IPS-15b (cell line): ENCODE data around the gene MESP2.

Experiments
- H3K27me3 ChIP-seq: one replicate; pipeline ENCODE4 v1.6.1; 2013; ENCODE audit warnings: low read length; ENCODE audit not compliant: control insufficient read depth, insufficient read depth
- H3K36me3 ChIP-seq: one replicate; pipeline ENCODE4 v1.6.1; 2013; ENCODE audit warnings: low read length; ENCODE audit not compliant: control insufficient read depth, insufficient read depth
- H3K4me1 ChIP-seq: one replicate; pipeline ENCODE4 v1.6.1; 2013; ENCODE audit warnings: mild to moderate bottlenecking, low read length; ENCODE audit not compliant: control insufficient read depth, insufficient read depth
- H3K4me3 ChIP-seq: one replicate; pipeline ENCODE4 v1.5.1; 2013; ENCODE audit warnings: low read depth, low read length
- H3K9ac ChIP-seq: one replicate; pipeline ENCODE4 v1.6.1; 2013; ENCODE audit warnings: low read depth, mild to moderate bottlenecking, low read length
- H3K9me3 ChIP-seq: one replicate; pipeline ENCODE4 v1.6.1; 2013; ENCODE audit warnings: mild to moderate bottlenecking, low read length; ENCODE audit not compliant: control insufficient read depth, insufficient read depth

Gene MESP2

DNA sequence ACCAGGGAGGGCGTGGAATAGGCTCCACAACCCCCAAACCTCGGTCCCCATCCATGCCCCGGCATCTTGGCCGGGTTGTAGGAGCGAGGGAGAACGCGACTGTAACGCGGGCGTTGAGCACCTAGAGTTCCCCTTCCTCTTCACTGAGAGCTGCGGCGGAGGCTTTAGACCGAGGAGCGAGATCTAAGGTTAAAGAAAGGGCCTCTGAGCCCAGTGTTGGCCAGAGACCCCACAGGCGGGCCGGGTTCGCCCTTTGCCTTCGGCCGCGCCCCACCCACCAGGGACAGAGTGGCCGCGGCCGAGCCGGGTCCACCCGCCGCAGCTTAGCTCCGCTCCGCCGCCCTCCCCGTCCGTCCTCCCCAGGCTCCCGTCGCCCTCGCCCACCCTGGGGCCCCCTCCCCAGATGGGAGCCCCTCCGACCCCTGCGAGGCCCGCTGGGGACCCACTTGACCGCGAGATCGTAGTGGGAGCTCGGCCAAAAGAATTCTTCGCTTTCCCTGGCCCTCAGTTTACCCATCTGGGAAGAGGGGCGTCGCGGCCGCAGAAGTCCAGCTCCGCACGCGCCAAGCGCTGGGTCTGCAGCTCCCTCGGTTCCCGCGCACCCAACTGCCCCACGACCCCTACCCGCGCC is 38.1 kb downstream of the MESP2 start:
- peaks cover 34% of the 10 kb centered on the region for H3K27me3 ChIP-seq
- no peak overlapping the region for H3K9ac ChIP-seq
- no peaks in the 10 kb centered on the region for H3K4me1 ChIP-seq
- peaks cover 4% of the 10 kb centered on the region for H3K9me3 ChIP-seq
- H3K36me3 ChIP-seq = no peaks in the 10 kb centered on the region
- peak overlapping the region; percentile 45 for H3K4me3 ChIP-seq

DNA sequence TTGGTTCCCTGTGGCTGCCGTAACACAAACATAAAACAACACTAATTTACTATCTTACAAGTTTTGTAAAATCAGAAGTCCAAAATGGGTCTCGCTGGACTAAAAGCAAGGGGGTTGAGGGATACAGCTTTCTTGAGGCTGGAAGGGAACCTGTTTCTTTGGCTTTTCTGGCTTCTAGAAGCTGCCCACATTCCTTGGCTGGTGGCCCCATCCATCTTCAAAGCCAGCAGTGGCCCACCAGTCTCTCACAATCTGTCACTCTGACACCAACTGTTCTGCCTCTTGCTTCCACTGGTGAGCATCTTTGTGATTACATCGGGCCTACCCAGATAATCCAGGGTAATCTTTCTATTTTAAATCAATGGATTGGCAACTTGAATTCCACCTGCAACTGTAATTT is 39.6 kb downstream of the MESP2 start:
- Histone ChIP-seq H3K27me3 (peaks cover 34% of the 10 kb centered on the region), H3K4me3 (no peak overlapping the region), H3K36me3 (no peaks in the 10 kb centered on the region), H3K4me1 (no peaks in the 10 kb centered on the region), H3K9me3 (peaks cover 4% of the 10 kb centered on the region), H3K9ac (no peak overlapping the region)

DNA sequence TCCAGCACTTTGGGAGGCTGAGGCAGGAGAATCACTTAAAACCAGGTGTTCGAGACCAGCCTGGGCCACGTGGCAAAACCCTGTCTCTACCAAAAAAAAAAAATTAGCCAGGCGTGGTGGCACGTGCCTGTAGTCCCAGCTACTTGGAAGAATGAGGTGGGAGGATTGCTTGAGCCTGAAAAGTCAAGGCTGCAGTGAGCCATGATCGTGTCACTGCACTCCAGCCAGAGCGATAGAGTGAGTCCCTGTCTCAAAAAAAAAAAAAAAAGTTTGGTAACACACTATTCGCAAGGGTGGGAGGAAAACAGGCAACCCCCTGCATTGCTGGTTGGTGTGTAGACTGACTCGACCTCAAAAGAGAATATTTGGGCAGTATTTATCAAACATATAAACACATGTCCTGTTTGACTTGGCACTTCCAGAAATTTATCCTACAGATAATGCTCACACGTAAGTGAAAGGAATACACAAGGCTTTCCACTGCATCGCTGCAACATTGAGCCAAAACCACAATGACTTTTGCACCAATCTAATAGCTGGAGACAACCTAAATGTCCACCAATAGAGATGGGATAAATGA is 41.7 kb downstream of the MESP2 start:
- Histone ChIP-seq H3K9me3 (peaks cover 4% of the 10 kb centered on the region), H3K9ac (no peak overlapping the region), H3K27me3 (peaks cover 34% of the 10 kb centered on the region), H3K36me3 (no peaks in the 10 kb centered on the region), H3K4me3 (no peak overlapping the region), H3K4me1 (no peaks in the 10 kb centered on the region)

DNA sequence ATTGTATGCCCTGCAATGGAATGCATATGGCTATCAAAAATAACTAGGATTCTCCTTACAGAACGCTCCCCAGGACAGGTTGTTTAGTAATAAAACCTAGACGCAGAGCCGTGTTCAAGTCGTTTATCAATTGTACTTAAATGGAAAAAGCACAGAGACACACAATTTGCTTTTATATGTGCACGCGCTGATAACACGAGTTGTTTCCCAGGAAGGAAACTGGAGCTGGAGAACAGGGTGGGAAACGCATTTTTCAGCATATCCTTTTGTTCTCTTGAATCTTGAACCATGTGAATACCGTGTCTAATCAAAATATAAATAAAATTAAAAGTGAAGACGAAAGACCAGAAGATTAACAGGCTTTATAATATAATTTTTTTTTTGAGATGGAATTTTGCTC is 42.2 kb downstream of the MESP2 start:
- Histone ChIP-seq H3K9me3 (peaks cover 4% of the 10 kb centered on the region), H3K36me3 (no peaks in the 10 kb centered on the region), H3K9ac (no peak overlapping the region), H3K4me3 (no peak overlapping the region), H3K4me1 (no peaks in the 10 kb centered on the region), H3K27me3 (peaks cover 29% of the 10 kb centered on the region)

DNA sequence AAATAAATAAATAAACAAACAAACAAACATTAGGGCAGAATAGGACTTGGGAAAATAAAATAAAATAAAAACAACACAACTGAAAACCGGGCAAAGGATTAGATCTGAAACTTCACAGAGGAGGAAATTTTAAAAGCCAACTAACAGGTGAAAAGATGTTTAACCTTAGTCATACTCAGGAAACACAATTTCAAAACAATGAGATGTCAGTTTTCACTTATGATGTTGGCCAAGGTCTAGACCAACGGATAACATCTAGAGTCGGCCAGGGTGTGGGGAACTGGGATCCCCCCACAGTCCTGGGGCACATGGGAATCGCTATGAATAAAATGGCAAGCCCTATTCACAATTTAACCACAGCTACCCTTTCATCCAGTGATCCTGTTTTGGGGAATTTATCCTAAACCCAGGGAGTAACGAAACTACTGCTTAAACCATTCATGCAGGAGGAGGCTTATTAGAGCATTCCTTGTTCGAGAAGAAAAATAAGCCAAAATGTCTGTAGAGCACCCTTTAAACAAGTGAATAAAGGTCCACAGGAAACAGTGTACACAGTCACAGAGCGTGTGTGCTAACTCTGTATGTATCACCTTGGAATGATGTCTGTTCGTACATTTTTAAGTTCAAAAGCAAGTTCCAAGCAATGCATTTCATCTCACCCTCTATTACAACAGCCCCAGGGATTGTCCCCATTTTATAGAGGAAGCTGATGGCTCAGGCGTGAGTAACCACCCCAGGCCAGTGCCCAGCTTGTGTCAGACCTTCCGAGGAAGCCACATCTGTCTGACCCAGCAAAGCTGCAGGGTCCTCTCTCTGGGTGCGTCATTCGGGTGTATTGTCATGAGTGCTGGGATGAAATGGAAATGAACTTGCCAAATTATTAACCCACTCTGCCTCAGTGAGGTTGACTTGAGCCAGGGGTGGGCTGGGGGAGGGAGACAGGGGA is 44.8 kb downstream of the MESP2 start:
- Histone ChIP-seq H3K36me3 (no peaks in the 10 kb centered on the region), H3K9ac (no peak overlapping the region), H3K9me3 (no peaks in the 10 kb centered on the region), H3K27me3 (peaks cover 8% of the 10 kb centered on the region), H3K4me1 (no peaks in the 10 kb centered on the region), H3K4me3 (no peak overlapping the region)

DNA sequence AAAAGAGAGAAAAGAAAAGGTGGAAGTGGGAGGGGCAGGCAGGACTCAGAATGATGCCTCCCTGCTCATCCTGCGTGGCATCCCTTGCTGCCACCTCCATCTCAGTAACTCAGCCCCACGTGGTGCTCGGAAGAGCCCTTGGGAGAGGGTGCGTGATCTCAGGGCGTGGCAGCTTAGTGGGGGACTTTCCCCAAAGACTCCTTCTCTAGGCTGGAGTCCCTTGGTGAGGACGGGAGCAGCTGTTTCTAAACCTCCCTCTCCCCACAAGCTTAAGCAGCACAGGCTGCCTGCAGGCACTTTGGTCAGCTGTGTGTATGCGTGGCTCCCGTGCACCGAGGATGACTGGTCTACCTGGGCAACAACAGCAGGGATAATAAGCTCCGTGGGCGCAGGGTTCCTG is 45.9 kb downstream of the MESP2 start:
- no peaks in the 10 kb centered on the region for H3K9me3 ChIP-seq
- H3K4me1 ChIP-seq = no peaks in the 10 kb centered on the region
- no peak overlapping the region for H3K4me3 ChIP-seq
- no peaks in the 10 kb centered on the region for H3K27me3 ChIP-seq
- no peak overlapping the region for H3K9ac ChIP-seq
- H3K36me3 ChIP-seq = no peaks in the 10 kb centered on the region

DNA sequence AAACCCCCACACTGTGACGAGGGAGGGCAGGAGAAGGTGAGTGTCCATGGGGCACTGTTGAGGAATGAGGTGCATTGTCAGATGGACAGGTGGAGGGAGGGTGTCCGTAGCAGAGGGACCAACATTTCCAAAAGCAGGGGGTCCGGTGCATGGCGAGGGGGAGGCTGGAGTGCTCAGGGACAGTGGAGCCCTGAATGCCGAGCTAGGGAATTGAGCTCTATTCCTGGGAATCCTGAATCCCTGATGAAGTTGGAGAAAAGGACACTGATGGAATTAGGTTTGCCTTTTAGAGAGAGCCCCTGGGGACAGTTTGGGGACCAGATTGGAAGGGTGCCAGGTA is 46.4 kb downstream of the MESP2 start:
- Histone ChIP-seq H3K36me3 (no peaks in the 10 kb centered on the region), H3K4me1 (no peaks in the 10 kb centered on the region), H3K9me3 (no peaks in the 10 kb centered on the region), H3K27me3 (no peaks in the 10 kb centered on the region), H3K9ac (no peak overlapping the region), H3K4me3 (no peak overlapping the region)

DNA sequence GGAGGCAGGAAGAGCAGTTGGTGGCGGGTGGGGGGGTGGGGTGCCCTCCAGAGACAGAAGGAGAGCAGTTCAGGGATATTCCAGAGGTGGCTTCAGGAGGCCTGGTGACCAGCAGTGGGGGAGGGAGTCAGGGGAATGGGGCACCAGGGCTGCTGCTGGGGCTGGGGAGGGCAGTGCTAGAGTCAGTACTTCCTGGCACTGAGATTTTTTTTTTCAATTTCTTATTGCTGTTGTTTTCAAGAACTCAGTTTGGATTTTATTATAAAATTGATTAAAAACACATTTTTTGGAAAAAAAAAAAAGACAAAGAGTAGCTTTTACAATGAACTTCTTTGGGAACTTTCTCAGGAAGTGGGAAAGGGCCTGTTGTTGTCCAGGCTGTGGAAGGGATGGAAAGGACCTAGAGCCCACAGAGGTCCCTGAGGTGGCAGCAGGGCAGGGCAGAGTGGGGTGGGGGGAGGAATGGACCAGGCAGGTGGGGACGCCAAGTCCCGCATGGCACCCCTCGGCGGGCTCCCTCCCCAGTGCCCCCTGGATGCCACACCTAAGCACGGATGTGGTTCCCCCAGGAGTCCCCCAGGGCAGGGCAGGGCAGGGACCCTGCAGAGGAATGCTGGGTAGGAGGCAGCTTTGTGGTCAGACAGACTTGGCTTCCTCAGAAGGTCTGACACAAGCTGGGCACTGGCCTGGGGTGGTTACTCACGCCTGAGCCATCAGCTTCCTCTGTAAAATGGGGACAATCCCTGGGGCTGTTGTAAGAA is 47.0 kb downstream of the MESP2 start:
- Histone ChIP-seq H3K9me3 (no peaks in the 10 kb centered on the region), H3K4me1 (no peaks in the 10 kb centered on the region), H3K36me3 (no peaks in the 10 kb centered on the region), H3K27me3 (no peaks in the 10 kb centered on the region), H3K9ac (no peak overlapping the region), H3K4me3 (no peak overlapping the region)

DNA sequence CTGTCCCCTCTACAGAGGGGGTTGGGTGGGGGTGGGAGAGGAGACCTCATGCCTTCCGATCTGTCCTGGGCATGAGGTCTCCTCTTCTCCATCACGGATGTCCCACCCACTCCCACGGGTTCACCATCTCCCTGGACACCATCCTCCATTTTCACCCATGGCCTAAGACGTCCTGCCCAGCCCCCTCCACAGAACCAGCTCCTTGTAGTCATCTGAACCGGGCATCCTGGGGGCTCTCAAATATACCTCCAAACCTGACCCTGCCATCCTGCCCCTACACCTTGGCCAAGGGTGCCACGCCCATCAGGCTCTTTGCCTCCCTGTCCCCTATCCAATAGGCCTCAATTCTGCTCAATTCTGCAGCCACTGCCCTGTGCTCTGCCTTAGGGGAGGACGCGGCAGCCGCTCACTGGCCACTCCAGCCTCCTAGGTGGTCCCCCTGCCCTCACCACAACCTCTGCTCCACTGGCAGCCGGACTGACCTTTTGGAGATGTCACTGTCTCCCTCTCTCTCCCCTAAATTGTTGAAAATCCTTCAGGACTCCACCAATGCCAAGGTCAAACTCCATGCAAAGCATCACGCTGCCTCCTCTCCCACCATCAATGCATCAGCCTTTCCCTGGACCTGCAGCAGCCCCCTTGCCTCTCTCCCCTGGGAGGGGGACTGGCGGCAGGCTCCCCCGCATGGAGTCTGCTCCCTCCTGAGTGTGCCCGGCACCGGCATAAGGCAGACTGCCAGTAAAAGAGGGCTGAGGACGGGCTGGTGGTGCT is 47.9 kb downstream of the MESP2 start:
- Histone ChIP-seq H3K4me1 (no peaks in the 10 kb centered on the region), H3K36me3 (no peaks in the 10 kb centered on the region), H3K9me3 (no peaks in the 10 kb centered on the region), H3K9ac (no peak overlapping the region), H3K4me3 (no peak overlapping the region), H3K27me3 (no peaks in the 10 kb centered on the region)

DNA sequence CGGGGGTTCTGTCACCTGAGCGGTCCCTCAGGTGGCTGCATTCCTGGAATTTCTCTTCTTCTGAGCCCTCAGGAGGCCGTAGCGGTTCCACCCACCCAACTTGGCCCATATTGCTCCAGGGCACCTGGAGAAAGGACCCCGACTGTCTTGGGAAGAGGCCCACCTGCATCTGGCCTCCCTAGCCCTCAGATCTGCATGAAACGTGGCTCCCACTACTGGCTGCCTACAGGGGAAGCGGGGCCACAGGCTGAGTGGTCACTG is 48.4 kb downstream of the MESP2 start:
- Histone ChIP-seq H3K9ac (no peak overlapping the region), H3K4me1 (no peaks in the 10 kb centered on the region), H3K36me3 (no peaks in the 10 kb centered on the region), H3K27me3 (no peaks in the 10 kb centered on the region), H3K9me3 (no peaks in the 10 kb centered on the region), H3K4me3 (no peak overlapping the region)

DNA sequence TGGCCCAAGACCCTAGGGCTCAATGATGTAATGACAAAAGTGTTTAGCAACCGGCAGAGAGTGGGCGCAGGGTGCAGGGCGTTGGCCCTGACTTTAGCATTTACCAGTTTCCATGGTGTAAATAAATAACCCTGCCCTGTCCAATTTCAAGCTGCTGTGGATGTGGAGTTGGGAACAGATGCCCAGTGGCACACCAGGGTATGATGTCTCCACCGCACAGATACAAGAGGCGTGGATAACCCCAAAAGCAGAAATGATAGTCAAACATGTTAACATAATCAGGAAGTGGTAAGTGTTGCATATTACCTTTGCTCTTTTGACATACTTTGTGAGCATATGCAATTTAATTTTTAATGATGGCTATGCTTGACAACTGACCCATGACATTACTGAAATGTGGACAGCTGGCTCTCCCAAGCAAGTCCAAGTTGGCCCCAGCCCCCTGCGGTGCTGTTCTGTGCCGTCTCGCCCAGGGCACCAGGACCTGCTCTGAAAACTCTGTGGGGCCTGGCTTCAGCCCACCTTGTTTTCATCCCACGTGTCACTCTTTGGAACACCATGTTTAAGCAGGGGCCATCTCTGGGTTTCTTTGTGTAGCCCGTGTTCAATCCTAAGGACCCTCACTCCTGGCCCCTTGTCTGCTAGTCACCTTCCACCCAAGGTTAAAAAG is 49.3 kb downstream of the MESP2 start:
- Histone ChIP-seq H3K36me3 (no peaks in the 10 kb centered on the region), H3K4me3 (no peak overlapping the region), H3K4me1 (no peaks in the 10 kb centered on the region), H3K9ac (no peak overlapping the region), H3K27me3 (no peaks in the 10 kb centered on the region), H3K9me3 (no peaks in the 10 kb centered on the region)
